COLO829 (cell line): ENCODE results near the gene NRG2.
A peak's percentile ranks its signal among the peaks of the same experiment; 100 is the strongest.

Experiments used
- DNase-seq: peaks from one replicate; pipeline ENCODE4 v3.0.0; 2012; ENCODE audit warnings: low spot score

The NRG2 gene

DNA sequence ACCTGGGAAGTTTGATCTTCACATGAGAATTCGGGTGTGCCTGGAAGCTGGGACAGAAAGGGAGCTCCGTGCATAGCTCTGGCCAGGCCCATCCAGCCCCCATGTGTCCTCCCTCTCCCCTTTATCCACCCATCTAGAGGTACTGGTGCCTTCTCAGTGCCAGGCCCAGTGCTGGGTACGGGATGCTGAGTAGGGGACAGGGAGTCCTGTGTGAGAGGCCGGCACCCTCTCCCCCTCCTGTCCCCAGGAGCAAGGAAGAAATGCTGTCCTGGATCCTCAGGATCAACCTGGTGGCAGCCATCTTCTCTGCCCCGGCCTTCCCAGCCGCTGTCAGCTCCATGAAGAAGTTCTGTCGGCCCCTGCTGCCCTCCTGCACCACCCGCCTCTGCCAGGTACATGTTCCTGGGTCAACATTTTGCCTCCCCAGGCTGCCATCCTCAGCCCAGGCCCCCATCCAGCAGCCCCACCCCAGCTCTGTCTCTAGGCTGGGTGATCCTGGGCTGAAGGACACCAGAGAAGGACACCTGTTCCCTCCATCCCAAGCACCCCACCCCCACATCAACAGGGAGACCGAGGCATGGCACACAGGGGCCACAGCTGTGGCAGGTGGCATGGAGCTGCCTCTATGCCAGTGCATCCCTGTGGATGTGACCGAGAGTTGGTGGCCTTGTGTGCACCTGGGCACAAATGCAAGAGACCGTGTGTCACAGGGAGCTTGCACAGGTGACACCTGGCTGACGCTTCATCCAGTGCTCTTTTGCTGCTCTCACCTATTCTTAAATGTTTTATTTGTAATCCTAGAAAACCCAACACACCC, 204.5 kb downstream of the NRG2 start:
- no peak for DNase-seq

DNA sequence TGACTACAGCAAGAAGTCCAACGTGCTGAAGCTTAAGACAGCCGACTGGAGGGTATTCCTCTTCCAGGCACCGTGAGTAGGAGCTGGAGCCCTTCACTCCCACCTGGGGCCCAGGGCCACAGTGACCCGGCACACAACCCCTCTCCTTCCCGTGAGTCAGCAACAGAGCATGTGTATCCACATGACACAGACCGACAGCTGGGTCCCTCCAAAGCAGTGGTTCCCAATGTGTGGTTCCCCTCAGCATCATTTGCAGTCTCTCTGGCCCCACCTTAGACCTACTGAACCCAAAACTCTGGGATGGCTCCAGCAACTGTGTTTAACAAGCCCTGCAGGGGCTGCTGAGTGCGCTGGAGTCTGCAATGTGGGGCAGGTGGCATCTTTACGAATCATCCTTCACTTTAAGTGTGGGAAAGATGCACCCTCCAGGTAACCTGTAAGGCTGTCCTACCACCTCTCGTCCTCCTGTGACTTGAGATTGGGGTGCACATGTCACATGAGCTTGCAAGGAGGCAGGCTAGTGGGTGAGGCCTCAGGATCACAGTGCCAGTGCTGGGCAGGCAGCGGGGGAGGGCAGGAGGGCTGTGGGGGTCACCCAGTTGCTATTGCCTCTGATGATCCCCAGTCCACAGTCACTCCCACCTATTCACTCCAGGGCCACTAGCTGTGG, 205.3 kb downstream of the NRG2 start:
- DNase-seq, result no peak

- no peak for DNase-seq
Measured at GRCh38 chr5:139836469-139837208, 206.5 kb downstream of the NRG2 start.

- no peak for DNase-seq
Measured at GRCh38 chr5:139835656-139836055, 207.4 kb downstream of the NRG2 start.

DNA sequence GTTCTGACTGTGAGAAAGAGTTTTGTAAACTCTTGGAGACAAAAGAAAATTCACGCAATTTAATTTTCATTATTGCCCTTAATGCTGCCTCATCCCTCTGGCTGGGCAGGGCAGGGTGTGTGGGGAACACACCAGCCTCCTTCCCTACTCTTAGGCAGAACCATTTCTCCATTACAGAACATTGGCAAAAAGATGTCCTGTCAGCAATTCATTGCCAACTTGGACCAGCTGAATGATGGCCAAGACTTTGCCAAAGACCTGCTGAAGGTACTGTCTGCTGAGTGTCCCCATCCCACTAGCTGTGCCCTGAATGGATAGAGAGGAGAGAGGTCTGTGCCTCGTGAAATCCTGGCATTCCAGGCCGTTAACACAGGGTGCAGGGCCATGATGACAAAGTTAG, 209.6 kb downstream of the NRG2 start:
- no peak for DNase-seq

DNA sequence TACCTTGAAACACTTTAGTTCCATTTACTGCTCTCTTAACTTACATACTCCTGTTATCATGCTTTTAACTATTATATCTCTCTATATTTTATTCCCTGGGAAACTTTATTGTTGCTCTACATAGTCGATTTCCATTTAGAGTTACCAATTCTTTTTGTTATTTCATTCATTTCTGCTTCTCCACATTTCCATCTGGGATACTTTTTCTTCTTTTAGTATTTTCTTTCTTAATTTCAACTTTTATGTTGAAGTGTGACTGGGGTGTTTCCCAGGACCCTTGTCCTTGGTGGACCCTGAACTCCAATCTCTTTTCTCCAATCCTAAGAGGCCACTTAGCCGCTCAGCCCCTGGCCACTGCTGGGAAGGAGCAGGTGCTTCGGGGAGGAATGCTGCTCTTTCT, 211.5 kb downstream of the NRG2 start:
- DNase-seq, result no peak

DNA sequence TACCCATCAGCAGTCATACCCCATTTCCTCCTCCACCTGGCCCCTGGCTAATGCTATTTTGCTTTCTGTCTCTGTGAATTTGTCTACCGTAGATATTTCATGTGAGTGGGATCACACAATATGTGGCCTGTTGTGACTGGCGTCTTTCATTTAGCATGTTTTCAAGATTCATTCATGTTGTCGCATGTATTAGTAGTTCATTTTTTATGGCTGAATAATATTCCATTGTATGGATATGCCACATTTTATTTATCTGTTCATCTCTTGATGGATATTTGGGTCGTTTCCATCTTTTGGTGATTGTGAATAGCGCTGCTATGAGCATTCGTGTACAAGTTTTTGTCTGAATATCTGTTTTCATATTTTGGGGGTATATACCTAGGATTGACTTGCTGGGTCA, 213.6 kb downstream of the NRG2 start:
- DNase-seq, result no peak

DNA sequence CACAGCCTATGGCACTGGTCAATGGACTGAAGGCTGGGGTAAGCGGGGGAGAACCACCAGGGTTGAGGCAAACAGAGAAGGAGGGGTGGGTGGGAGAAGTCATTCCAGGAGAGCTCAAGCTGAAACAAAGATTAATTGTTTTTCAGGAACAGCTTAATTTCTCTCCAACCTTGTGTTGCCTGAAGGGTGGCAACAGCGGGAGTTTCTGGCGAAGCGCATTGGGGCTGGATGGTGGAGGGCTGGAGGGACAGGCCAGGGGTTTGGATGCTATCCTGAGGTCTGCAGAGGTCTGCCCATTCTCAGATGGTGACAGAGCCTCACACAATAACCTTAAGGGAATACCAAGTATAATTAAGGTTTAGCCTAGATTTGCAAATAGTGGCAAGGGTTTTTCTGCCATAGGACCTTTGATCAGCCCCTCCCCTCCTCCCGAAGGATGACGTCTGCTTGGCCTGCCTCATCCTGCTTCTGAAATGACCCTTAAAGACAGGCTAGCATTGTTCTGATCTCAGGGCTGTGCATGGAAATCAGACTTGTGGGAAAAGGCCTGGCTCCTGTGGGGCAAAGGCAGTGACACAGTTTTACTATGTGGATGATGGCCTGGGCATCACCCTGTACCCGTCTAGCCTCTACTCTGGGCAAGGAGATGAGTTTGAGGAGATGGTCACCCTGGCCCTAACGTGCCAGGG, 214.7 kb downstream of the NRG2 start:
- DNase-seq, result peak; percentile 84

- DNase-seq, result no peak
Measured at GRCh38 chr5:139825690-139826089, 217.4 kb downstream of the NRG2 start.

GRCh38 chr5:139823757-139824355, 219.2 kb downstream of the NRG2 start:
- DNase-seq, result no peak

DNA sequence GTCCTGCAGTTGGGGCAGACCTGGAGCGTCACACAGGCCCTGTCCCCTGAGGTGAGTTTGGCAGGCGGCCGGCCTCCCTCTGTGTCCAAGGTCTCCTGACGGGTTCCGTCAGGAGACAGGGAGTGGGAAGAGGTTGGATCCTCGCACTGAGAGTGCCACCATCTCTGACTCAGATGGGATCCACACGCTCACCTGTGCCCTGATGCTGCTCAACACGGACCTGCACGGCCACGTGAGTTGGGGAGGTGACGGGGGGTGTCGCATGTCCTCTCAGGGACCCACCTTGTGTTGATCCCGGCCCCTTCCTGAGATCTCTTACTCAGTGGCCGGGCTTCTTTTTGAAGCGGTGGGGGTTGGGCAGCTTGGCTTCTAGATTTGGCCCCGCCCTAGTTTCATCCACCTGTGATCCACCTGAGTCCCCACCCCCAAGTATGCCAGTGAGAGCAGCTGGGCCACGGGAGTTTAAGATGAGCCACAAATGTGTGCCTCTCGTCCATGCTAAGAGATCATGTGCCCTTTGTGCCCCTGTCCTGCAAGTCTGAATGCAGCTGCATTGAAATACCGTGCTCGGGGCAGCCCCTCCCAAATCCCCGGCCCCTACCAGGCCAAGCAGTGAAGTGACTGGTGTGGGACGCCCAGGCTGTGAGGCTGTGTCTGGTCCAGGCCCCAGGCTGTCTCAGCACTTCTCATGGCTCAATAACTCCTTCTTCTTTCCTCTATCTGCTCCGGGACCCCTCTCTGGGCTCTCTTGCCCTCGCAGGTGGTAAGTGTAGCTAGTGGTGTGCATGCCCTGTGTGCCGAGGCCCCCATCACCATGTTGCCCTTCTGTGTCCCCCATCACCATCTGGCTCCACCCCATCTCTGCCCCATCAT, 220.3 kb downstream of the NRG2 start:
- DNase-seq, result no peak

- no peak for DNase-seq
Measured at GRCh38 chr5:139821806-139822552, 221.1 kb downstream of the NRG2 start.

- no peak for DNase-seq
Measured at GRCh38 chr5:139820606-139821005, 222.5 kb downstream of the NRG2 start.

DNA sequence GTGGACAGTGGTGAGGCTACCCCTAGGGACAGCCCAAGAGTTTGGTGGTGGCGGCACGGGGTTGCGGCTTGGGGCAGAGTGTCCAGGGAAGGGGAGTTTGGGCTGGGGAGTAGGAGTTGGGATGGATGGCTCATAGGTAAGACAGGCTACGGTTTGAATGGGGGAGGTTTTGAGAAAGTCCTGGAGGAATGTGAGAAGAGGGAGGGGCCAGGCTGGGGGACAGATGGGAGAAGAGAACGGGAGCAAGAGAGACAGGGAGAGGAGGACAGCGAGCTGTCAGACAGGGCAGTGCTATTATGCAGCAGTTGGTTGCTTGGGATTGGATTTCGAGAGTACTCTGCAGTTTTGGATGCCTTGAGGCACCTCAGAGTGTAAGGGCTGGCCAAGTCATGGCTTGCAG, 223.0 kb downstream of the NRG2 start:
- DNase-seq, result no peak

- no peak for DNase-seq
Measured at GRCh38 chr5:139817970-139818369, 225.1 kb downstream of the NRG2 start.

DNA sequence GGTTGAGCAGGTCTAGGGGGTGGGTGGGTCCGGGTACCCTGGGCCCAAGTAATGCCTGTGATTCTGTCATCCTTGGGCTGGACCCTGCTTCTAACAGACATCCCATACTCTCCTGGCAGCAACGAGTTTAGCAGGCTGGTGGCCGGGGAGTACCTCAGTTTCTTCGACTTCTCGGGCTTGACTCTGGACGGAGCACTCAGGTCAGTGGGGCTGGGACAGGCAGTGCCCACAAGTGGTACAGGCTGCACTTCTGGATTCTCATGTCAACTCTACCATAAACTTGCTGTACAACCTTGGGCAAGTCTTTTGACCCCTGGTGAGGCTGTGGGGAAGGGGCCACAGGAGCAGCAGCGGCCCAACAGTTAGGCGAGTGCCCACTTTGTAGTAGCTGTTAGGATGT, 225.7 kb downstream of the NRG2 start:
- no peak for DNase-seq

- no peak for DNase-seq
Measured at GRCh38 chr5:139816566-139816965, 226.5 kb downstream of the NRG2 start.

GRCh38 chr5:139814704-139815280, 228.3 kb downstream of the NRG2 start:
- DNase-seq, result no peak

GRCh38 chr5:139814191-139814601, 228.9 kb downstream of the NRG2 start:
- no peak for DNase-seq
